22Rv1 (cell line): ENCODE results near the gene TLR6.

Experiments used
- CTCF ChIP-seq: fragments of 450-650 bp; IDR thresholded peaks from 2 replicates; pipeline ENCODE4 v1.5.1; 2017; ENCODE audit warnings: mild to moderate bottlenecking
- ZFX ChIP-seq: fragments of 450-650 bp; IDR thresholded peaks from 2 replicates; pipeline ENCODE4 v1.6.1; 2017; ENCODE audit warnings: antibody characterized with exemption, borderline replicate concordance

DNA sequence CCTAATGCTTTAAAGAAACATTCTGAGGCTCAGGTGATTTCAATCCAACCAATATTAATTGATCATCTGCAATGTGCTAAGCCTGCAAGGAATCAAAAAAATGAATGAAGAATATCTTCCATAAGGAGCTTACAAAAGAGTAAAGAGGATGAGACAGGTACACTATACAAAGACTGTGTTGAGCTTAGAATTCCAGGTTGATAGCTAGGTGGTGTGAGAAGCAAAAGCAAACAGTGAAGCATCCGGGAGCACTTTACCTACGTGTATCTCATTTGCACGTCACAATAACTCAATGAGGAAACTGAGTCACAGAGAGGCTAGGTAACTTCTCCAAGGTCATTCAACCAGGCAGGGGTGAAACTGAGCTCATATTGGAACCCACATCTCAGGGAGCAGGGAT is 48.1 kb upstream of the TLR6 start:
- no peak for TF ChIP-seq CTCF
- TF ChIP-seq ZFX = no peak
